NCI-H1930 (cell line): Measurements from ENCODE around the gene BHMT2.

Experiments used
- DNase-seq, 2 experiments: peaks; one replicate each; lab custom pipeline; 2025; lab: John Stamatoyannopoulos, UW

The BHMT2 gene

DNA sequence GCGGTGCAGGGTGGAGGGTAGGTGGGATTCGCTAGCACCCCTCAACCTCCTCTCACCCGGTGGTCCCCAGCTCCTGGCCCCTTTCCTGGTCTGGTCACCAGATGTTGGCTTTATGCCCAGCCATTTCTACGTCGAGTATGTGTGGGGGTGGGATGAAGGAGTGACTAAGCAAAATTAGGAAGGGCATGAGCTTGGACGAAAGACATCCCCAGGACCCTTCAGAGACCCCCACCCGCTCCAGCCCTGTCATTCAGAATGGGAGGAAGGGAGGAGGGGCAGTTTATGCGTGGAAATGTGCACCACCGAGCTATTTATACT lies 742 bp downstream of the BHMT2 start:
- DNase-seq: no peak

DNA sequence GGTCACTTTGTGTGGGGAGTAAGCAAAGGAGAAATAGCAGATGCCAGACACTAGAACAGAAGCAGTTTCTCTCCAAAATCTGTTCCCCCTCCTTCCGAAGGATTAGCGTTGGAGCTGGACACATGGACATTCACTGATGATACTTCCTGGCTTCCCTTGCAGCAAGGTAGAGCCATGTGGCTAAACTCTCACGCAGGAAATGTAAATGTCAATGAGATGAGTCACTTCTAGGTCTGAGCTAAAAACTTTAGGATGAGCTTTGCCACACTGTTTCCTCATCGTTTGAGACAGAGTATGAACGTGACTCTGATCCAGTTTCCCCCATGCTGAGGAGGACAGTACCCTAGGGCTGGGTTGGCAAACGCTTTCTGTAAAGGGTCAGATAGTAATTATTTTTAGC lies 5.1 kb downstream of the BHMT2 start:
- DNase-seq: no peak

DNA sequence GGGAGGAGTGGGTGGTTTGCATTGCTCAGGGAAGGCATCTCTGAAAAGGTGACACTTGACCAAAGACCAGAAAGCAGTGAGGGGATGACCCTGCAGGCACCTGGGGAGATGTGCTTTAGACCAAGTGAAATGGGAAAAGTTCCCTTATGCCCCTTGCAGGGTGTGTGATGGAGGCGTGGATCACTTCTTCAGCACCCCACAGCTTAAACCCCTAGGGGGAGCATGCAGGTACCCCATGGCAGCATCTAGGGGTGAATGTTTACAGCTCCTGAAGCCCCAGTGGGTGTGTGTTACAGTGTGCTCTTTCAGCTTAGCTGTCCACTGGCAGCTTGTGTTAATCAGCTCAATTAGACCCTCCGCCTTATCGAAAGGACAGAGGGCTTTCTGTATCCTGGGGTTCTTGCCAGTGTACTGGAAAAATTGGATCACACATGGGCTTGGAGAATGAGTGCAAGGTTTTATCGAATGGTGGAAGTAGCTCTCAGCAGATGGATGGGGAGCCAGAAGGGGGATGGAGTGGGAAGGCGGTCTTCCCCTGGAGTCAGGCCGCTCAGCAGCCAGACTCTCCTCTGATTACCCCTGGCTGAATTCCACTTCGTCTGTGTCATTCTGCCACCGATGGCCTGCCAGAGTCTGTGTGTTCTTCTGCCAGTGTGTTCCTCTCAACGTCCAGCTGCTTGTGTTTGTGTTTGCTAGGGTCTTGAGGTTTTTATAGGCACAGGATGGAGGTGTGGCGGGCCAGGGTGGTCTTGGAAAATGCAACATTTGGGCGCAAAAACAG lies 6.3 kb downstream of the BHMT2 start:
- no peak for DNase-seq

DNA sequence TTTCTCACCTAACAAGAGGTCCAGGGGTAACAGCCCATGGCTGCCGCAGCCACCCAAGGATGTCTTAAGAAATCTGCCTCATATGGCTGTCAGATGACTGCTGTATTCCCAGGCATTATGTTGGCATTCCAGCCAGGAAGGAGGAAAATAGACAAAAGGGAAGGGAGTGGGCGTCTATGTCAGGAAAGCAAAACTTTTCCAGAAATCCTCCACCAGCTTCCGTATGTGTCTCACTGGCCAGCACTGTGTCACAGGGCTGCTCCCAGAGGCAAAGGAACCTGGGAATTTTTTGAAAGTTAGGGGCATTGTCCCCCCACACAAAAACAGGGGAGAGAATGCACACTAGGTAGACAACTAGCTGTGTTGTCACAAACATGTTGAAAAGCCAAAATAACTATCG lies 7.3 kb downstream of the BHMT2 start:
- no peak for DNase-seq

GRCh38 chr5:79077680-79078365 lies 8.3 kb downstream of the BHMT2 start:
- DNase-seq: no peak

- no peak for DNase-seq
Measured at GRCh38 chr5:79080804-79081203, 11.2 kb downstream of the BHMT2 start.

- DNase-seq: no peak
Measured at GRCh38 chr5:79081779-79082178, 12.2 kb downstream of the BHMT2 start.

GRCh38 chr5:79086116-79086515 lies 16.5 kb downstream of the BHMT2 start:
- no peak for DNase-seq

- DNase-seq: no peak
Measured at GRCh38 chr5:79088507-79088906, 18.9 kb downstream of the BHMT2 start.

- DNase-seq: no peak
Measured at GRCh38 chr5:79091064-79091463, 21.5 kb downstream of the BHMT2 start.

GRCh38 chr5:79093762-79094161 lies 24.2 kb downstream of the BHMT2 start:
- peak; percentile 26 to 42 for DNase-seq

DNA sequence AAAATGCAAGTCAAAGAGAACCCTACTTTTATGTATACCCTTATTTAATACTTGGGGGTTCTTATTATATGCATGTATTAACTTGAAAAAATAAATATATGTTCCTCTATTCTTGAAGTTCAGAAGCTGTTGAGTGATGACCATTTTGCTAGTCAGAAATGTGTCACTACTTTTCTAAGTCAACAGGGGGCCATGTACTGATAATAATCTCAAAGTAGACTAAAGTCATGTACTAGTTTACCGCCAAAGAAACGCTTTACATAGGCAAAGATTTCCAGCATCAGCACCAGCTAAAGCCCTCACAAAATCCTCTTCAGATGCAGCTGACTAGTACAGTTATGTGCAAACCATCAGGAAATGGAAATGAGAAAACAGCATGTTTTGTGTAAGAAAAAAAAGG lies 36.3 kb downstream of the BHMT2 start:
- DNase-seq: no peak

- no peak for DNase-seq
Measured at GRCh38 chr5:79107020-79107796, 37.6 kb downstream of the BHMT2 start.

DNA sequence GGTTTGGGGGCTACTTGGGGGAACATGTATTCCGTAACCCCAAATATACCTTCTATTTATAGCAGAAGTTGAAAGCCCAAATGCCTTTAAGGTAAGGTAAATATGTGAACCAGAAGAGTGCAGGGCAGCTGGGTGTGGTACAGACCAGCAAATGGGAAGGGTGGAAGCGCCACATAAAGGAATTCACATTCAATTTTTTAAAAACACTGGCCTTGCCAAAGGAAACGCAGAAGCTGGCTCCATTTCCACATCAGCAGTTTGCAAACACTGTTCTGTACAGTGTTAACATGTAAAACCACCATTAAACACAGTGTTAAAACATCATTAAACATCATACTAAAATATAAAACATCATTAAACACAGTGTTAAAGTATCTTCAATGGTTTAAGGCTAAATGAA lies 38.5 kb downstream of the BHMT2 start:
- no peak for DNase-seq

GRCh38 chr5:79108792-79109191 lies 39.2 kb downstream of the BHMT2 start:
- no peak for DNase-seq

DNA sequence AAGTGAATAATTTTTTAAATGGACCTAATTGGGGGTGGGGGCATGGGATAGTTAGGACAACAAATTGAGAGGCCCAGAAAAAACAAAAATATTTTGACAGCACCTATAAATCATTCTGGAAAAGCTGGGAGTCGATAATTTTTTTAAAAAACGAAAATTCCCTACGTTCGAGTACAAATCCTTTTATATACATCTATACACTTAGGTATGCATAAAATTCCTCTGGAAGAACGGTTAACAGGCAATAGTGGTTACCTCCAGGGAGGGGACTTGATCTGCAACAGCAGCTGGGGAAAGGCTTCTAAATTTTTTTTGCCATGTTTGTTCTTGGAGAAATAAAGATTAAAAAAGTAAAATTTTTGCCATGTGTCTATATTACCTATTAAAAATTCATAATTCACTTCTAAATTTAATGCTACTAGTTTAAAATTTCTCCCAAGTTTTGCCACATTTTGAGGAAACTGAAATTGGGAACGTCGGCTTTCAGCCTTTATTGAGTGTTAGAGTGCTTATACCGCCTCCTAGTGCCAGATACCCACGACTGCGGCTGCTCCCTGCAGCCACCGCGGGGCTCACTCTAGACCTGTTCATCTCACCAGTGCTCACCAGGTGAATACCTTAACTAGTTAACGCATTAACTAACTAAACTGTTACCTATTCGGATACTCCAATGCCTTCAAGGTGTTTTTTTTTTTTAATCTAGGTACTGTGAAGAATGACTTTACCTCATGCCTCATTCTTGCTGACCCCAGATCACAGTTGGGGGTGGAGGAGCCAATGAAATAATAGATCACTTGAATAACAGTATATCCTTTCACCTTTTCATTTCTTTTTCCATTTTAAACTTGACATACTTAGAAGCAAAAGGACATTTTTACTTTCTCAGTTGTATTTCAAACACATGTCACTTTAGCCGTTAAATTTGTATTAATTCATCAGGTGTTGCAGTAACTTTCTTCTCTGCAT lies 40.2 kb downstream of the BHMT2 start:
- DNase-seq: no peak

- DNase-seq: no peak
Measured at GRCh38 chr5:79111387-79111959, 41.9 kb downstream of the BHMT2 start, which contains the start of gene BHMT. Gene BHMT (plus strand): TSS chr5:79111809. CDS start chr5:79111886, 77 bp downstream.

- no peak for DNase-seq
Measured at GRCh38 chr5:79111960-79112702, 42.6 kb downstream of the BHMT2 start.

DNA sequence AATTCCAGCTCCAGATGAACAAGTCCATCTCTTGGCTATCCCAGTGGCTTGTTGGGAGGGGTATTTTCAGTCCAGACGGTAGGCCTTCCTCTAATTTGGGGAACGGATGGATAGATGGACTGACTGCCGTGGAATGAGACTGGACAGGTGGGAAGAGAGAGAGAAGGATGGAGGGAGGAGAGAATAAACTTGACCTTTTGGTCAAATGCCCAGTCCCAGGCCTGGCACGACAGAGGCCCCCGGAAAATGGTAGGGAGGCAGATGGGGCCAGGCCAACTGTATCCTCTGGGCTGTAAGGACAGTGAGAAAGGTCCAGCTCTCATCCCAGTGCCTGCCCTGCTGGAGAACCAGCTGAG lies 43.1 kb downstream of the BHMT2 start:
- no peak for DNase-seq

GRCh38 chr5:79119486-79119885 lies 49.9 kb downstream of the BHMT2 start:
- no peak for DNase-seq

DNA sequence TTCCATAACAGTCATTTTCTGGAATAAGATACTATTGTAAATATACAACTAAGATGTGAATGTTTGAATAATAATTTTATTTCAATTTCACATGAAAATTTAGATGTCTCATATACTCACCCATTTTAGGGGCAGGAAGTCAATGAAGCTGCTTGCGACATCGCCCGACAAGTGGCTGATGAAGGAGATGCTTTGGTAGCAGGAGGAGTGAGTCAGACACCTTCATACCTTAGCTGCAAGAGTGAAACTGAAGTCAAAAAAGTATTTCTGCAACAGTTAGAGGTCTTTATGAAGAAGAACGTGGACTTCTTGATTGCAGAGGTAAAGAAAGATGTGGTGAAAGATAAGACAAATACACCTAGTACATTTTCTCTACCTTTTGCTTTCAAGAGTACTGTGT lies 50.7 kb downstream of the BHMT2 start:
- no peak for DNase-seq
